HCEC 1CT (cell line): ENCODE results near the gene HDAC6.

Experiments used
- DNase-seq: peaks from one replicate; pipeline ENCODE4 v3.0.0-alpha.2; 2017

The HDAC6 gene

GRCh38 chrX:48801280-48802088 is at the start of gene HDAC6:
Gene HDAC6 (plus strand): TSS chrX:48802067. CDS start chrX:48802693, 626 bp downstream.
- peak; percentile 95 for DNase-seq

- DNase-seq, result no peak
Measured at GRCh38 chrX:48752498-48752897, 49.4 kb upstream of the HDAC6 start.

GRCh38 chrX:48753708-48754228 is 48.1 kb upstream of the HDAC6 start:
- no peak for DNase-seq

- no peak for DNase-seq
Measured at GRCh38 chrX:48754238-48754637, 47.6 kb upstream of the HDAC6 start.

GRCh38 chrX:48761674-48762471 is 40.0 kb upstream of the HDAC6 start, which contains the start of gene GLOD5:
Gene GLOD5 (plus strand): TSS chrX:48761747. CDS start chrX:48761791, 44 bp downstream.
- no peak for DNase-seq

GRCh38 chrX:48769230-48769629 is 32.6 kb upstream of the HDAC6 start:
- no peak for DNase-seq

GRCh38 chrX:48770296-48770695 is 31.6 kb upstream of the HDAC6 start:
- no peak for DNase-seq

- no peak for DNase-seq
Measured at GRCh38 chrX:48772602-48773001, 29.3 kb upstream of the HDAC6 start.

GRCh38 chrX:48776818-48777439 is 24.9 kb upstream of the HDAC6 start:
- DNase-seq, result no peak

- no peak for DNase-seq
Measured at GRCh38 chrX:48779399-48779798, 22.5 kb upstream of the HDAC6 start.

- DNase-seq, result no peak
Measured at GRCh38 chrX:48781705-48782104, 20.2 kb upstream of the HDAC6 start.

- DNase-seq, result no peak
Measured at GRCh38 chrX:48782216-48782615, 19.7 kb upstream of the HDAC6 start.

GRCh38 chrX:48782795-48783194 is 19.1 kb upstream of the HDAC6 start:
- DNase-seq, result no peak

- no peak for DNase-seq
Measured at GRCh38 chrX:48784726-48785125, 17.1 kb upstream of the HDAC6 start.

- no peak for DNase-seq
Measured at GRCh38 chrX:48785186-48785539, 16.7 kb upstream of the HDAC6 start.

- no peak for DNase-seq
Measured at GRCh38 chrX:48785540-48786214, 16.2 kb upstream of the HDAC6 start.

- no peak for DNase-seq
Measured at GRCh38 chrX:48786341-48786800, 15.5 kb upstream of the HDAC6 start, which contains the start of gene GATA1. Gene GATA1 (plus strand): TSS chrX:48786590. CDS start chrX:48791110, 4,520 bp downstream.

- no peak for DNase-seq
Measured at GRCh38 chrX:48786825-48787504, 14.9 kb upstream of the HDAC6 start.

- no peak for DNase-seq
Measured at GRCh38 chrX:48787505-48788443, 14.1 kb upstream of the HDAC6 start.

- DNase-seq, result no peak
Measured at GRCh38 chrX:48789366-48790220, 12.3 kb upstream of the HDAC6 start.
